Measurements from ENCODE around the gene CFAP92.
"Not testable (repeated sequence)": the region's sequence is repeated elsewhere in the genome, so short reads cannot be mapped to it uniquely, and the experiment has no call there.

CFAP92 gene

DNA sequence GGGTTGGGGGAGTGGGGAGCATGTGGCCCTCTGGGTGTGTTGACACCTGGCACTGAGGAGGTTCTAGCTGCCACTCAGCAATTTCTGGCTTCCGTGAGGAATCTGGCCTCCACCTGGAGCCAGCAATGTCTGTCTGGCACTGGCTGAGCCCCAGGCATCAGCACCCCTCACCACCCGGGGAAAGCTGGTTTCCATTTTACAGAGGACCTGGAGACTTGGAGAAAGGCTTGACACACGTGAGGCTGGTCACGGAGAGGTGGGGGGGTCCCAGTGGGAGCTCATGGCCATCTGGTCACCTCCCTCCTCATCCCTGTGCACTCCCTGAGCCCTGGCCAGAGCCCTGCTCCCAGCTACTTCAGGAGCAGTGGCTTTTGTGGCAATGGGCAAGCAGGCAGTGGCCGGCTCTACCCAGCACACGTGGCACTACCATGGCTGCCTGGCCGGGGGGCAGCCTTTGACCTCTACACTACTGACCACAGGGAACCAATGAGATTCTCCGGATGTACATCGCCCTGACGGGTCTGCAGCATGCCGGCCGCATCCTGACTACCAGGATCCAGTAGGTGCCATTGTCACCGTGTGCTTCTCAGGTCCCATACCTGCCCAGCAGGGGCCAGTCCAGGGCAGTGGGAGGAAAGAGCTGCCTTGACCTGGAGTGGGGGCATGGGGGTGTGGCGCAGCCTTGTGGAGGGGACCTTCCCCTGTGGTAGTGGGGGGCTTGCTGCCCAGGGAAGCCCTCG lies 86.0 kb downstream of the CFAP92 start:
- in situ Hi-C loops (cut with MboI; ENCODE audit: low sequenced_read_pairs): no loop called here

DNA sequence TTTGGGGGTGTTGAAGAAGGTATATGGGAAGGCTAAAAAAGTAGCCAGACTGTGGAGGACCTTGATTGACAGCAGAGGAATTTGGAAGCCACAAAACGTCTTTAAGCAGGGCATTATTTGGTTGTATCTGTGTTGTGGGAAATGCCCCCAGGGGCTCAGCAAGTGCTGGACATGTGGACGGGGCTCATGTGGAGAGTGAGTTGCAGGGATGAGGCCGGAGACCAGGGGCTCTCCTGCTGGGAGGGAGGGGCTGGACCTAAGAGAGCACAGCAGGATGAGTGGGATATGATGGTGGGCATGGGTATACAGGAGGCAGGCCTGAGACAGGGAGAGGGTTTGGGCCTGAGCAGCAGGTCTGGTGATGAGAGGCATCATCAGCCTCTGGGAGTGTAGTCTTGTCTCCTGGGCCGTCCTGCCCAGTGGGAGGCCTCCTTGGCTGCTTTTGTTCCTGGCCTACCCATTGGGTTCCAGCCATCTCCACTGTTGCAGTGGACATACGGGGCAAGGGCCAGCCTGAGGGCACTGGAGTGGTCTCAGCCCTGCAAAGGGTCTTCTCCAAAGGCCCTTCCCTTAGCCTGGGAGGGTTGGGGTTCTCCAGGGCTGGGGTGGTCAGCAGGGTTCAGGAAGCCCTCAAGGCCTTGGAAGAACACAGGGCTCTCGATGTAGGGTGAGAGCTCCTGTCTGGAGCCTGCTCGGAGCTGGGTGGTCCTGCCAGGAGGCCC lies 86.9 kb downstream of the CFAP92 start:
- in situ Hi-C loops (cut with MboI; ENCODE audit: low sequenced_read_pairs): no loop called here

DNA sequence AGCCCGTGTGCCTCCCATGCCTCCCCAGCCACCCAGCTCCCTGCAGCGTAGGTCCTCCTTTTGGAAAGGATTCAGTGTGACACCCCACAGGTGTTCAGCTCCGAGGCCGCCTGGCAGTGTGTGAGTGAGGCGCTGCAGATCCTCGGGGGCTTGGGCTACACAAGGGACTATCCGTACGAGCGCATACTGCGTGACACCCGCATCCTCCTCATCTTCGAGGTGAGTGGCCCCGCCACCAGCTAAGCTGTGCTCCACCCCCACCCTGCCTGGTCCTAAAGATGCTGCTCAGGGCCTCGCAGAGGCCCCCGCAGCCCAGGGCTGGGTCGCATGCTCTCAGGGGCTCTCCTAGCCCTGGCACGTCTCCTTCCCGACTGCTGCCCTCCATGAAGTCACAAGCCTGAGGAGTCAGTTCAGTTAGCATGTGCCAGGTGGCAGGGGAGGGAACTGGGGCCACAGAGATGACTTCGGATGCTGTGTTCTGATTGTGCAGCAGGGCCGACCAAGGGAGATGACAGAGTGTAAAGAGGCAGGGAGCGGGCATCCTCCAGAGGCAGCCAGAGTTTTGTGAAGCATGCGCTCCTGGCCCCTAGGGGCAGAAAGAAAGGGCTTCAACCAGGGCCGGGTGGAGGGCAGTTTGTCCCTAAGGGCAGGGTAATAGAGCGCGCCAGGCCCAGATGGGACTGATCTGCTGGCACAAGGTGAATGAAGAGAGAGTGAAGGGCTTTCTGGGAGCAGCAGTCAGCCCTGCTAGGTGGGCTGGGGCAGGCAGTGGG lies 87.7 kb downstream of the CFAP92 start:
- in situ Hi-C loops (cut with MboI; ENCODE audit: low sequenced_read_pairs): no loop called here

DNA sequence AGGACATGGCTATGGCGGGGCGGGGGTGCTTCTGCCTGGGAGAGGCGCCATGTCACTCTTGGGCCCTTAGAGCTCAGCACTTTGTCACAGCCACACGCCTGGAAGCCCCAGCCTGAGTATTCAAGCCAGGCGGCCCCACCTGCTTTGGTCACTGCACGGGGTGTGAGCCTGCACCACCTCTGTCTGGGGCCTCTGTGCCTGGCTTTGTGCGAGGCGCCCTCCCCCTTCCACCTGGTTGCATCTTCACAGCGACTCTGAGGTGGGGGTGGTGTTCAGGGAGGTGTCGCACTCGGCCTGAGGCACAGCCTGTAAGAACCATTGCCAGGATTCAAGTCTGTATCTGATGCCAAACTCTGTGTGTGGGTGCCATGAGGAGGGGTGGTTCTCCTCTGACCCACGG lies 90.4 kb downstream of the CFAP92 start:
- in situ Hi-C loops (cut with MboI; ENCODE audit: low sequenced_read_pairs): no loop called here

DNA sequence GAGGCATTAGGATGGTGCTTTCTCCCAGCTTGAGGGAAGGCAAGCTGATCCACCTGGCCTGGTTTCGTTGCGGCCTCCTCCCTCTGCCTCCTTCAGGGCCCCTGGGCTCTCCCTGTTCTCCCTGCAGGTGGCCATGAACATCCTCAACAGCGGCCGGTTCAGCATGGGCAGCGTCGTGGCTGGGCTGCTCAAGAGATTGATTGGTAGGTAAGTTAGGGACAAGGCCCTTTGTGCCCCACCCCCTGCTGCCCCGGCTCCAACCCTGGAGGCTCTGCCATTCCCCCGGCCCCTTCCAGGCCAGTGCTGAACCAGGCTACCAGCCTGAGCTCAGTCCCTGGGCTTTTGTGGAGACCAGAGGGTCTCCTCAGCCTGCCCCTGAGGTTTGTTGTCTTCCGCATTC lies 91.5 kb downstream of the CFAP92 start:
- in situ Hi-C loops (cut with MboI; ENCODE audit: low sequenced_read_pairs): no loop called here

DNA sequence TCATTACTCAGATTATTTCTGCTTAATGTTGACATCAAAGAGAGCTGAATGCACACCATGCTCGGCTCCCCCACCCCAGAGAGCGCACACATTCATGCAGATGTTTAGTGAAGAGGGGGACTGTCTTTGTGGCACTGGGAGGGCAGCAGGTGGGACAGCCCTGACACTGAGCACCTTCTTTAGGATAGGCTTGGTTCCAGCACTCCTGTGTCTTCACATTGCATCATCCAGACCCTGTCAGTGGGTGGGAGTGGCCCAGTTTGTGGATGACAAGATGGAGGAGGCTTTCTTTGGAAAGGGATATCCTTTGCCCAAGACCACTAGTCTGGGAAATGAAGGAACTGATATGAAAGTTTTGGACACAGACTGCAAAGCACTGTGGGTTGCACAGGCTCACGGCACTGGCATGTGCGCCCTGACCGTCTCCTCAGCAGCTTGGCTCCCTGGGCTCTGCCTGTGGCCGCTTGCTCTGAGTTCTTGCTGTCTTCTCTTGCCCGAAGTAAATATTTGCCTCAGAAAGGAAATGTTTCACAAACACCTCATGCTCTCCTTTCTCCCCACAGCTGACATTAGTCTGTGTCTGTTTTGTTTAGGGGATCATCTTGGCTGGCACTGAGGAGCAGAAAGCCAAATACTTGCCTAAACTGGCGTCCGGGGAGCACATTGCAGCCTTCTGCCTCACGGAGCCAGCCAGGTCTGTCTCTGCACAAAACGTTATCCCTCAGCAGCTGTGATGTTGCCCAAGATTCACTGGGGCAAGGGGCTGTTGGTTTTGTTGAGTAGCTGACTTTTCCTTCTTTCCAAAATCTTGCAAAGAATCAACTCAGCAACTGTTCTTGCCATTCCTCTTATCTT lies 97.8 kb downstream of the CFAP92 start:
- in situ Hi-C loops (cut with MboI; ENCODE audit: low sequenced_read_pairs): no loop called here

DNA sequence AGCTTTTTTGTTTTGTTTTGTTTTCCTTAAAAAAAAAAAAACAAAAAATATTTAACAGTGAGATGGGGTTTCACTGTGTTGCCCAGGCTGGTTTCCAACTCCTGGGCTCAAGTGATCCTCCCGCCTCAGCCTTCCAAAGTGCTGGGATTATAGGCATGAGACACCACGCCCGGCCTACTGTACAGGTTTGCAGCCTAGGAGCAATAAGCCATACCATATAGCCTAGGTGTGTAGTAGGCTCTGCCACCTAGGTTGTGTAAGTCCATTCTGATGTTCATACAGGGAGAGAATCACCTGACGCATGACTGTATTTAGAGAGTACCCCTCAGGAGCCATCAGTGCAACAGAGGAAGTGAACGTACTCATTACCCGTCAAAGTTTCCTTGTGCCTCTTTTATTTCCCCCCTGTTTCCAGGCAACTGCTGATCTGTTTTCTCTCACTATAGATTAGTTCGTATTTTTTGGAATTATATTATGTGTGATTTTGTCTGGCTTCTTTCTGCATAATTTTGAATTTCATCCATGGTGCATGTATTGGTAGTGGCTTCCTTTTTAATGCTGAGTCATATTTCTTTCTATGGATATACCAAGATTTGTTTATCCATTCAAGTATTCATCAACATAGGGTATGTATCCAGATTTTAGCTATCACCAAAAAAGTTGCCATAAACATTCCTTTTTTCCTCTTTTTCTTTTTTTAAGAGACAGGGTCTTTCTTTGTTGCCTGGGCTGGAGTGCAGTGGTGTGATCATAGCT lies 104.6 kb downstream of the CFAP92 start:
- in situ Hi-C loops (cut with MboI; ENCODE audit: low sequenced_read_pairs): no loop called here

DNA sequence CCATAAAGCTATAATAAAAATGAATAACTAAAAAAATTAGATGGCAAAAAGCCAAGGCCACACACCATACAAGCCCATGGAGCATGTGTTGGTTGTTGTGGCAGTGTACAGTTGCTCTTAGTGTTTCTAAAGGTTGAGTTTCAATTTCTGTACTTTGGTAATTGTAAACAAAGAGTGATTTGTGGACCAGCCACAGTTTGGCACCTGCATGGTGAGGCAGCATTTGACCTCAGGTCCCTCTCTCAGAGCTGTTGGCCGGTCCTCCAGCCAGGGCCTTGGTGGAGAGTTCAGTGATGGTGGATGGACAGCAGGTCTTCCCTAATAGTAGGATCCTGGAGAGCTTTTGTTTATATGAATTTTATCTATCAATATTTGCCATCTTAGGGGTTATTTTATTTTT lies 108.9 kb downstream of the CFAP92 start:
- in situ Hi-C loops (cut with MboI; ENCODE audit: low sequenced_read_pairs): no loop called here

DNA sequence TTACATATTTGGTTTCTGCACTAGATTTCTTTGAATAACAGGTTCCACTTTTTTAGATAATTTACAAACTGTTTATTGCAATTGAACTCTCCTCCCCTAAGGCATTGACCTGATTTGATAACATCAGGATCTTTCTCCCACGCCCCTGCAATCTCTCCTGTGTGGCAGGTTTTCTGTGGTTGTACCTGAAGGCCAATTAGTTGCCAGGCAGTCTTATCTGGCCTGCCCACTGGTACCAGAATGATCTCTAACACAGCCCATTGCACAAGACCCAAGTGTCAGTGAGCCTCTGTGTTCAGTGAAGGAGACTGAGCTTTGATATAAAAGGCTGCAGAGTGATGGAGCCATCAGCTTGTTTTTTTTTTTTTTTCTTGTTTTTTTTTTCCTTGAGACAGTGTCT lies 111.2 kb downstream of the CFAP92 start:
- in situ Hi-C loops (cut with MboI; ENCODE audit: low sequenced_read_pairs): no loop called here

DNA sequence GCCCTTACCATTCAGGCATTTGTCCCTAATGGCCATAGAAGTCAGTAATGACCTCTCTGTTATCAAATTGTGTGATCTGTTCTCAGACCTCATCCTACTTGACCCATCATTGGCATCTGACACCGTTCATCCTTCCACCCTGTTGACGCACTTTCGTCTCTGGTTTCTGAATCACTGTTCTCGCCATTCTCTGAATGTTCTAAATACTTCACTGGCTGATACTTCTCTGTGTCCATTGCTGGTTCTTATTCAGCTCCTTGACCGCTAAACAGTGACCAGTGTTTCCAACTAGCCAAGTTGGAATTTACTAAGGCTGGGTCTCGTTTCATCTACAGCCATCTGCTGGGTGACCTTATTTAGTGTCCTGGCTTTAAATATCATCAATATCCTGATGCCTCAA lies 112.3 kb downstream of the CFAP92 start:
- in situ Hi-C loops (cut with MboI; ENCODE audit: low sequenced_read_pairs): no loop called here

DNA sequence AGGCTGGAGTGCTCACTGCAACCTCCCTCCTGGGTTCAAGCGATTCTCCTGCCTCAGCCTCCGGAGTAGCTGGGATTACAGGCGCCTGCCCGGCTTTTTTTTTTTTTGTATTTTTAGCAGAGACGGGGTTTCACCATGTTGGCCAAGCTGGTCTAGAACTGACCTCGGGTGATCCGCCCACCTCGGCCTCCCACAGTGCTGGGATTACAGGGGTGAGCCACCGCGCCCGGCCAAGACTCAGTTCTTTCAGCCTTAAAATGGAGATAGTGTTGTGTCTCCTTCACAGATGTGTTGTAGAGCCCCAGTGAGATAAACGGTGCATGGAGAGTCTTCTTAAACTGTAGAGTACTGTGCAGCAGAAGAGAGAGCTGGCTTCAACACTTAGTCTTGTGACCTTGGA lies 113.4 kb downstream of the CFAP92 start:
- in situ Hi-C loops (cut with MboI; ENCODE audit: low sequenced_read_pairs): not testable (repeated sequence)

DNA sequence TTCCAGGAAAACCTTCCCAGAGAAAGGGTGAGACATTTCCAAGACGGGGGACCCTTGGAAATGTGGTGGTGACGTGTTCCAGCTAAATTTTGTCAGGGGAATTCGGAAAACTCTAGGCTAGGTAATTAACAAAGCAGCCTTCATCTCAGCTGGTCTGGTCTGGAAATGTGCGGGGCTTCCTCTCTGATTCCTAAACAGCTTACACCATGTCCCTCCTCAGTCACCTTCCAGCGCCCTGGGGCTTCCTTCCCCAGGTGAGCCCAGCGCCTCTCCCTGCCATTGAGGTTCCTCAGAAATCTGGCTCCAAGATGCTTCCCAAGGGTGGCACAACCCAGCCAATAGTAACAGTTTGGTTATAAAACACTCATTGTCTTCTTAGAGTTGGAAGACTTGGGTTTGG lies 113.9 kb downstream of the CFAP92 start:
- in situ Hi-C loops (cut with MboI; ENCODE audit: low sequenced_read_pairs): no loop called here

DNA sequence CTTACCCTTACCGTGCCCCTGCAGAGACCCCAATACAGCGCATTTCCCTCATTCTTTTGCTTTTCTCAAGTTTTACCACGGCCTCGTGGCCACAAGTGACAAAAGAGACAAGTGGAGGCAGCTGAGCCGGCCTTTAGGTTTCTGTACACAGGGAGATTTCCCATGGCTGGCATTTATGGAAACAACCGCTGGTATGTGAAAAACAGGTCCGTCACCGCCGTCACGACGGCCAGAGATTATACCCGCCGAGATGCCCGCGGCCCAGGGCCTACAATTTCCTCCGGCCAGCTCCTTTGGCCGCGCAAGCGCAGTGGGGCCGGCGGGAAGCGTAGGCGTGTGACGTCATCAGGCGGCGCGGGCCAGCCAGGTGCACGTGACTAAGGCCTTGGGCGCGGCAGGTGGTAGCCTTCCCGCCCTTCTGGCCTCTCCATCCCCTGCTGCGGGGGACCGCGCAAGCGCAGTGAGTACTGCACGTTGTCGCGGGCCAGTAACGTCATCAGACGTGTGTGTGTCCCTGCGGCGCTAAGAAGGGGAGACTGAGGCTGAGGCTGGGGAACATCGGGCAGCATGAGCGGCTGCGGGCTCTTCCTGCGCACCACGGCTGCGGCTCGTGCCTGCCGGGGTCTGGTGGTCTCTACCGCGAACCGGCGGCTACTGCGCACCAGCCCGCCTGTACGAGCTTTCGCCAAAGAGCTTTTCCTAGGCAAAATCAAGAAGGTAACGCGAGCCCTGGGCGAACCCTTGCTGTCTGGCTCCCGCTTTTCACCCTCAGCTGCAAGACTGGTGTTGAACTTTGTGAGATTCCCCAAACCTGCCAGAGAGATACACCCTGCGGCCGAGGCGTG lies 114.5 kb downstream of the CFAP92 start, which contains the start of gene ACAD9:
ACAD9 (plus strand) TSS at position 496 of the 845 bp plus-strand sequence; CDS start at position 568, 72 bp downstream.
- in situ Hi-C loops (cut with MboI; ENCODE audit: low sequenced_read_pairs): no loop called here

DNA sequence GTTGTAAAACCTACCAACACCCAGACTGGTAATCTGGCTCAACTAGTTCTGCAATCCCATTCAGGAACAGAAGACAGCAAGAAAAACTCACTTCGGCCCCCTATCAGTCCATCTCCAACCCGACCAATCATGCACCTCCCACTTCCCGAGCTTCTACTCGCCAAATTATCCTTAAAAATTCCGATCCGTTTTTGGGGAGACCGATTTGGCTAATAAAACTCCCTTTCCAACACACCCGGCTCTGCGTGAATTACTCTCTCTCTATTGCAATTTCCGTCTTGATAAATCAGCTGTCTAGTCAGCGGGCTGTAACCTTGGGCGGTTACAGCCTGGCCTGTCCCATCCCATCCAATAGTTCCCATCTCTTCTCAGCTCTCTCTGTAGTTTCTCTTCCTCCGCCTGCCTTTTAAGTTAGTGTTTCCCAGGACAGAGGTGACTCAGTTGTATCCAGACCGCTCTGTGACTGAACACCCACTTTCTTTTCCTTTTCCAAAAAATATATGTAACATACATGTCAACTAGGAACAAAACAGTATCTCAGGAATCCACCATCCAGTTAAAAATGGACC lies 115.2 kb downstream of the CFAP92 start:
- in situ Hi-C loops (cut with MboI; ENCODE audit: low sequenced_read_pairs): no loop called here

DNA sequence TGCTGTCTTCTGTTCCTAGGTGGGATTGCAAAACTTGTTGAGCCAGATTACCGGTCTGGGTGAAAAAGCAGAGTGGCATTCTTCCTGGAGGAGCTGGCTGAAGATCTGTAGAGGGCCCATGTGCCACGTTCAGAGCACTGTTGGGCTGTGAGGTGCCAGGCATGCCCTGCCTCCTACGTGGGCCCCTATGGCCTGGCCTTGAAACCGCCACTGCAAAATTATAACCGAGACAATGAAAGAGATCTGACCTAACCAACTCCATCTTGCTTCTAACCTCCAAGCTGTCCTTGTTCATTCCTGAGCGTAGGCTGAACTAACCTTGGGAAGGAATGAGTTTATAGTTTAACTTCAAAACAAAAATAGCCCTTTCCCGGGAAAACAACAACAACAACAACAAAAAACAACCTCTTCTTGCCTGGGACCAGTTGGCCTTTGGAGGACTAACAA lies 115.8 kb downstream of the CFAP92 start:
- in situ Hi-C loops (cut with MboI; ENCODE audit: low sequenced_read_pairs): no loop called here

DNA sequence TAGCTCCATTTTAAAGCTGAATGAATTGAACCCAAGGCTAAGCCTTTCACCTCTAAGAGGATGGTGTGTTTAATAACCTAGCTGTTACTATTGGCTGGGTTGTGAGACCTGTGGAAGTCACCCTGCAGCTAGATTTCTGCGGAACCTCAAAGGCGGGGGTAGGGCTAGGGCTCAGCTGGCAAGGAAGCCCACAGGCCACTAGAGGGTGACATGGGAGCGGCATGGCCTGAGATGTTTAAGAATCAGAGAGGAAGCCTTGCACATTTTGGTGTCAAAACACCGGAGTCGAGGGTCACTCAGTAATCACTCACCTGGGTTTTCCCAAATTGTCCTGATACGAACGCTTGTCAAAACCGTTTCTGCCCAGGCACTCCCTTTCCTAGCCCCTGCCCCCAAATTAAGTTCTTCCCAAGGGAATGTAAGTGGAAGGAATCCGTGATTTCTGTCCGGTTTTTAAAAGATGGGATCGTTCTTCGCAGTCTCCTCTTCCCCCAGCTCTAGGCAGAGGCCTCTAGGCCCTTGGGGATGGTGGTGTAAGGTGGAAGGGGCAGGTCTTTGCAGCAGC lies 118.2 kb downstream of the CFAP92 start:
- in situ Hi-C loops (cut with MboI; ENCODE audit: low sequenced_read_pairs): no loop called here

DNA sequence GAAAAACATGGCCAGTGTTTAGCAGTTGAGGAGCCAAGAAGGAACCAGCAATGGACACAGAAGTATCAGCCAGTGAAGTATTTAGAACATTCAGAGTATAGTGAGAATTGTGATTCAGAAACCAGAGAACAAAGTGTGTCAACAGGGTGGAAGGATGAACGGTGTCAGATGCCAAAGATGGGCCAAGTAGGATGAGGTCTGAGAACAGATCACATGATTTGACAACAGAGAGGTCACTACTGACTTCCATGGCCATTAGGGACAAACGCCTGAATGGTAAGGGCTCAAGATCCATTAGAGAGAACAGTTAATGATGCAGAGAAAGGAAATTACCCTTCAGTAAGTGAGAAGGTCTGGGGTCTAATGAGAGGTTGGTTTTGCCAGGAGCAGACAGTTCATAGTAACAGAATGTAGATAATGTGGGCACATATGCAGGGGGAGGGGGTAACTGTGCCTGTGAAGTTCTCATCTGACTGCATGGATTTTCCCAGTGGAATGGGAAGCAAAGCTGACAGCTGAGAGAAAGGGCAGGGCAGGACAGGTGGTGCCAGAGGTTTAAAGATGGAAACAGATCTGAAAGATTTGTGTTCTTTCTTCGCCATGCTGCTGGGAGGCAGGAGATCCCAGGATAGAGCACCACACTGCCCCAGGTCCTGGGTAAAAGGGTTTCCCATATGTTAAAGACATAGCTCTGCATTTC lies 119.2 kb downstream of the CFAP92 start:
- in situ Hi-C loops (cut with MboI; ENCODE audit: low sequenced_read_pairs): no loop called here

All from HL-60/S4 (cell line).